Right renal pelvis (tissue), 4 donors: ENCODE measurements around the gene CLEC5A. TPM values are rescaled to one million over a fixed set of nuclear protein-coding genes. Genes with fewer than 3 reads are reported as not detected.
A peak's percentile ranks its signal among the peaks of the same experiment; 100 is the strongest.
"Not testable (repeated sequence)": the region's sequence is repeated elsewhere in the genome, so short reads cannot be mapped to it uniquely, and the experiment has no call there.

Experiments used
- DNase-seq, 4 donors: peaks; one replicate each; pipeline ENCODE4 v3.0.0-alpha.2; 2013; ENCODE audit warnings: low read depth in 4 of 4, low spot score in 3 of 4, missing footprints in 1 of 4
- polyA plus RNA-seq, 4 donors: library from polyadenylated mRNA; unstranded; fragments of 120-200 nt; gene quantifications; one replicate each; pipeline ENCODE4 v1.2.1, GENCODE V29; 2013; ENCODE audit not compliant: insufficient read length in 4 of 4

The CLEC5A gene
- polyA plus RNA-seq = under 1 TPM; 0.20 to 0.55 (median 0.41) TPM

DNA sequence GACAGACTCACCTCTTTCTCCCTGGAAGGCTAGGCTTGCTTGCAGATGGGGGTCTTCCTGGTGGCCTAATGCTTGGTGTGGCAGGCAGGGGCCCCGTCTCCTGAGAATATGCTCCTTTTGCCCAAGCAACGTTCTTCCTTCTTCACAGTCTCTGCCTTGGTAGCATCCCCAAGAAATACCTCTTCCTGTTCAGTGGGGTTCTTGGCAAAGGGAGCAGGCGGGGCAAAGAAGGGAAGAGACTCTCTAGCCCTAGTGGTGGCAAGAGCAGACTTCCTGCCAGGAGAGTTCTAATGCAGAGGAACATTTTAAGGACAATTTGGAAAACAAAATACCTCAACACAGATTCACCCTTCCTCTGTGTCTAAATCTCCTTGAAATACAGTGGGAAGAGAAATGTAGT lies at the start of gene CLEC5A:
CLEC5A (minus strand) TSS at position 179 of the 400 bp plus-strand sequence. CDS start 682 bp downstream, outside the sequence.
- DNase-seq = no peak

DNA sequence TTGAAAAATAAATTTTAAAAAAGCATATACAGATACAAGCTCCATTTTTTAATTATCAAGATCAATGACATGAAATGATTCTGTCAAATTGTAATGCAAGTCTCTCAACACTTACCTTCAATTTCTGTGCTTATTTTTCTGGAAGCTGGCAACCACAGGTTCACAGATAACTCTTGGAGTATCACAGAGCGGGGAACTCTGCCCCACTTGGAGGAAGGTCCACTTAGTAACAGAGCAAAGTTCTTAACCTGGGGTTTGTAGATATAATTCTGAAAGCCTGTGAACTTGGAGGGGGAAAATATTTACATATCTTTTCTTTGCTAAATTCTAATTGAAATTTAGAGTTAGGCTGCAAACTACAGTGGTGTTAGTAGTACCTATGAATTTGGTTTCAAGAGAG lies 46.6 kb upstream of the CLEC5A start:
- DNase-seq = no peak

DNA sequence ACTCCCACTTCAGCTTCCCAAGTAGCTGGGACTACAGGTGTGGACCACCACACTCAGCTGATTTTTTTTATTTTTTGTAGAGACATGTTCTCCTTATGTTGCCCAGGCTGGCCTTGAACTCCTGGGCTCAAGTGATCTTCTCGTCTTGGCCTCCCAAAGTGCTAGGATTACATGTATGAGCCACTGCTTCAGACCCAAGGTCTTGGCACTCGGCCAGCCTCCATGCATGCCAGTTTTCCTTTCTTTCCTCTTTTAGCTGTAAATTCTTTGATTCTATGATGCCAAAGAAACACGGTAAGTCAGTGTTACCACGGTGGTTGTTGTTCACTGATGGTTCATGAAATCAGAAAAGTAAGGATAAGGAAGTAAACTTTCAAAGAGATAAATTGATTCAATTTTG lies 45.9 kb upstream of the CLEC5A start:
- DNase-seq = no peak

DNA sequence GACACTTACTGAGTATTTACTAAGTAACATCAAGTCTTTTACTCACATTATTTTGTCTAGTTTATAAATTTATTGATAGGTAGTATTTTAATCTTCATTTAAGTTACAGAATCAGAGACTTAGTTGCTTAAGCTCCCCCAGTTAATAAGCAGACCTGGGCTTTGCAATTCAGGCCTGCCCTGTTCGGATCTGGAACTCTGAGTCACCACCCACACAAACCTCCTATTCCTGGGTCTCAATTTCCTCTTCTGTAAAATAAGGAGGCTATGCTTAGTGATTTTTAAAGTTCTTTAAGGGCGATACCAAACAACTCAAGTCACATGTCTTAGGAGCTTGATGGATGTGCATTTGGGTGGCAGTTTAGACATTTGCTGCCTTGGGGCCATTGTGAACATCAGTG lies 45.4 kb upstream of the CLEC5A start:
- DNase-seq = no peak

DNA sequence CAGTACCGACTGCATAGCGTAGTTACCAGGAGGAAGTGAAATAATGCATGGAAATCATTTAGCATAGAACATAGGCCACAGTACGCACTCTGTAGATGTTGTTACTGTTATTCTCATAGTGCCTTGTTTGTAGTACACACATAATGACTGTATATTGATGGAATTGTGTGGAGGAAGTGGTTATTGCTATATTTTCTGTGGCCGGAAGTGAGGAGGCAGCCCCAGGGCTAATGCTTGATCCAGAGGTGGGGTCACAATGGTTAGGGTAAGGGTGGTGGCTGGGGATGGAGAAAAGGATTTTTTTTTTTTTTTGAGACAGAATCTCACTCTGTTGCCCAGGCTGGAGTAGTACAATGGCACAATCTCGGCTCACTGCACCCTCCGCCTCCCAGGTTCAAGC lies 44.4 kb upstream of the CLEC5A start:
- no peak for DNase-seq

DNA sequence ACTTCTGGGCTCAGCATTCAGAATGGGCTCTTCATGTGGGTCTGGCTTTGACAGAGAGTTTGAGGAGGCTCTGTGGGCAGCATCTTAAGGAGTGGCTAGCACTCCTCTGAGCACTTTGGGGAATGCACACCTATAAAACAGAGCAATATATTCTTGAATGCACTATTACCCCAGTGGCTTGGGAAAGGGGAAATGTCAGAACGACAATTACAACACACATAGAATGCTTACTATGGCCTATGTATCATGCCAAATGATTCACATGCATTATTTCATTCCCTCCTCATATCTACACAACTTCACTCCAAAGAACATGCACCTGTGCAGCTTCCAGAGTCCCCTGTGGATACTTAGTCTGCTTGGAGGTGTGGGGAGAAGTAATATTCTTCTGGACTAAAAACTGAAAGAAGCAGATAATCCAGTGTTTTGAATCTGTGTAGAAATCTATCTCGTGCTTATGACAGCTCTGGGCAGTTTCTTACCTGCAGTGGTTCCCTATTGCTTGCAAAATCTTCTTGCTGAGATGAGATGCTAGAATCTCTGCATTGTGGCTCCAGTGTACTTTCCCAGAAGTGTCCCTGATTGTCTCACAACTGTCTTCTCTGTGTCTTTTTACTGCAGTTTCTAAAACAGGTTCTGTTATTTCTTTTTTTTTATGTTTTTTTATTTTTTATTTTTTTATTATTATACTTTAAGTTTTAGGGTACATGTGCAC lies 43.4 kb upstream of the CLEC5A start:
- DNase-seq = no peak

DNA sequence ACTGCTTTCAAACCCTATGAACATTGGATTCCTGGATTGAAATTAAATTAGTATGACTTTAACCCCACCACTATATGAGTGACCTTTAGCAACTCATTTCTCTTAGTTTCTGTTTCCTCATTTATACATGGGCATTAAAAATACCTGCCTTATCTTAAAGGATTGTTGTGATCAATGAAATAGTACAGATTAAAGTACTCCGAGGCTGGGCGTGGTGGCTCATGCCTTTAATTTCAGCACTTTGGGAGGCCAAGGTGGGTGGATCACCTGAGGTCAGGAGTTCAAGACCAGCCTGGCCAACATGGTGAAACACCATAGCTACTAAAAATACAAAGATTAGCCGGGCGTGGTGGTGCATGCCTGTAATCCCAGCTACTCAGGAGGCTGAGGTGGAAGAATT lies 41.0 kb upstream of the CLEC5A start:
- DNase-seq = not testable (repeated sequence)

DNA sequence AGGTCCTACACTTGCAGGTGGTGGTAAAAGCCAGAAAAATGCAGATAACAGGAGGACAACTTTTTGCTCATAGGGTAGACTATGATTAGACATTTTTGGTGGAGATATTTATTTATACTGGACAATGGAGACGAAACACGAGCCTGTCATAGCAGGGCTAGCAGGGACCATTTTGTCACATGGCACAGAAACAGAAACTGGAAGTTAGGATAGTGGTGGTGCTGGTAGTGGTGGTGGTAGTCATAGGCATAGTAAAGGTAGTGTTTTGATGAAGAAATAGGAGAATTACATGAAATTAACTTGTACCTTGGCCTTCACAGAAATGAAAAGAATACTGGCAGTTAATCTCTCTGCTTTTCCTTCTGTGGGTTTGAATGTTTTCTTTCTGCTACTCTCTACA lies 40.1 kb upstream of the CLEC5A start:
- no peak for DNase-seq

DNA sequence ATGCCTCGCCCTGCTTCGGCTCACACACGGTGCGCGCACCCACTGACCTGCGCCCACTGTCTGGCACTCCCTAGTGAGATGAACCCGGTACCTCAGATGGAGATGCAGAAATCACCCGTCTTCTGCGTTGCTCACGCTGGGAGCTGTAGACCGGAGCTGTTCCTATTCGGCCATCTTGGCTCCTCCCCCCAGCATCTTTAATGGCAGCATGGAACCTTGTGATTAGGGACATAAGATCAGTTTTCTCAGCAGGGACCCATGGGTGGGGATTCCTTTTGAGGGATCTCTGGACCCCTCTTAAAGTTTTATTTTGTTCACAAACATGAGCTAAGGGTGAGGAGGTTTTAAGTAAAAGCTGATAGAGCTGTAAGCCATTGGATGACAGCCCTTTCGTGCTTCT lies 39.2 kb upstream of the CLEC5A start:
- not testable (repeated sequence) for DNase-seq

DNA sequence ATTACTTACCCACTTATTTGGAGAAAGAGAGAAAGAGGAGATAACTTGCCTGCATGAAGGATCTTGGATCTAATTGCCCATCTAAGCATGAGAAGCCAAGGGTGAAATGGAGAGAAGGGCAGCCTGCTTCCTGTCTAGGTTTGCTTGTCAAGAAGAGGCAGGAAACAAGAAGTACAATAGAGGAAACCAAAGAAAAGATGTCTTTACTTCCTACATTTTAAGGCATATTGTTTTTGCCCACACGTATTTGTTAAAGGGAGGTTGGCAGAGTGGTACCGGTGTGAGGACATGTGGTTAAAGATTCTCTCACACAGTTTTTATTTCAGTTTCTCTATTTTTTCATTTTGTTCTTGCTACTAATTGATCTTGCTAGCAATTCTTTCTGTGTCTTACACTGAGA lies 32.8 kb upstream of the CLEC5A start:
- no peak for DNase-seq

DNA sequence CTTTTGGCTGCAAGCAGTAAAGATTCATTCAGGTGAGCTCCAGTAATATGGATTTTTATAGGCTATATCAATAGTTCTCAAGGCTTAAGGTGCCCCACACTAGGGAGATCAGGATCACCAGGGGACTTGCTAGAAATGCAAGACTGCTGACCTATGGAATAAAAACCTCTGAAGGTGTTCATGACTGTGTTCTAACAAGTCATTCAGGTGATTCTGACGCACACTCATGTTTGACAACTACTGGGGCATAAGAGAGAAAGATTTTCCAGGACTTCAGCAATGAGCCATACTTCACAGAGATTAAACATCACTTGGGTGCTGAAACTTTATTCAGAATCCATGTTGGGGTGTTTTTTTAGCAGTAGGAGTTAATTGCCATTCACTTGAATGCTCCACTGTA lies 31.6 kb upstream of the CLEC5A start:
- DNase-seq = no peak

DNA sequence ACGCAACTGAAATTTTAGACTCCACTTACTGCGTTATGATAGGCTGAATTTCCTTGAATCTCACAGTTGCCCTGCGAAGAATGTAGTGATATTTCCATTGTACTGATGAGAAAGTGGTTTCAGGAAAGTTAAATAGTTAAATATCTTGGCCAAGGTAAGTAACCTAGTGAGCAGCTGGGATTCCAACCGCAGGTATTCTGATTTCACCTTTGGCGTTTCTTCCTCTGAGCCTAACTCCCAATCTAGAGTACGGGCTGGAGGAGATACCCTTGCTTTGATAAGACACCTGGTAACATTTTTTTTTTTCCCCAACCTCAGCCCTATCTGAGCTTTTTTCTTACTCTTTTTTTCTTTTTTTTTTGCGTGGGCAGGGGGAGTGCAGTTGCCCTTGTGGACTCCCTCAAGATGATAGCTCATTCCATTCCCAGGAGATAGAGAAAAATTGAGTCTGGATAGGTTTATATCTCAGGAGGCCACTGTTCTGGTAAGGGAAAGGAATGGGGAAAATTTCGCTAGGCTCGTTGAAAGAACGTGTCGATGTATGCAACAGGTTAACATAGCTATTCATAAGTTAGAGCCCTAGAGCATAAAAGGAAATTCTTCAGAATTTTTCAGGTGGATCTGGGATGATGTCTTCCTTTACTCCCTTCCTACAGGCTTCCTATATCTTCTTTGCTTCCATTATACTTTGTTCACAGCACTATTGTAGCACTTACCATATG lies 29.9 kb upstream of the CLEC5A start:
- no peak for DNase-seq

DNA sequence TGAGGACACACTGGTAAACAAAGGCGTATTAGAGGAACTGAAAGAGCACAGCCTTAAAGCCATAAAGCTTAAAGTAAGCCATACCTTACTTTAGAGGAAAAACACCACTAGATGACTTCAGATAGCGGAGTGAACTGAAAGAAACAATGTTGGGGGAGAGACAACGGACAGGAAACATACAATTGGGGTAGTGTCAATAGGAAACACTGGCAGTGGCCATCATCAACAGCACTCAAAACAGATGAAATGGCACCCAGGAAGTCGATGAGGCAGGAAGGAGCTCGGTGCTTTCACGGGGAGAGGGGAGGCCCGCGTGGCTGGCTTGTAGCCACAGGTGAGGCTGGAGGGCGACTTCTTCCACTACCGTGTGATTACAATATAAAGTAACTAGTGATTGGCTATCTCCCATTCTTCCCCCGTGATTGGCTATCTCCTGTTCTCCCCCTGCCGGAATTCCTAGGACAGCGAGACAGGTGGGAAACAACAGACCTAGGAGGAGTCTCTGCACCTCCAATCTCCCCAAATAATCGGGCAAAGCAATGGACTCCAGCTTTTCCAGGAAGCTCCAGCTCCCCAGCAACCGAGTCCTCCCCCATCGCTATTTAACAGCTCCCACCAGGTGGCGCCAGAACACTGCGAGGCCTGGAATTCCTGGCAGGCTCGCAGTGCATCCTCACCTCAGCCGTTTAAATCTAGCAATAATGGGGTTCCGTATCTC lies 29.2 kb upstream of the CLEC5A start:
- DNase-seq = peak; percentile 43 to 58 (median 50)

DNA sequence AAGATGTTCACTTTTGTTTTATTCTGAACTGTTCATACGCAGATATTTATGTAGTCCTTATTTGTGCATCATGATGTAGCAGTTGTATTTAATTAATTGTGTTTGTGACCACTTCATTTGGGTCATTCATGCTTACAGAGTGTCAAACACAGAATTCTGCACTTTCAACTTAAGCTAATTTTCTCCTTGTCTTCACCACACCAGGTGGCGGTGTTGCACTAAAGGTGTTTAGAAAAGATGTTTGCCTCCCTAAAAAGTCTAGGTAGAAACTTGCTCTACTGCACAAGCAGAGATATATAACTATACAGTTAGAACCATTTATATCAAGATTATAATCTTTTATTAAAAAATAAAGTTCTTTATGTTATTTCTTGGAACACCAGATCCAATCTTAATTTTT lies 28.1 kb upstream of the CLEC5A start:
- DNase-seq = no peak

DNA sequence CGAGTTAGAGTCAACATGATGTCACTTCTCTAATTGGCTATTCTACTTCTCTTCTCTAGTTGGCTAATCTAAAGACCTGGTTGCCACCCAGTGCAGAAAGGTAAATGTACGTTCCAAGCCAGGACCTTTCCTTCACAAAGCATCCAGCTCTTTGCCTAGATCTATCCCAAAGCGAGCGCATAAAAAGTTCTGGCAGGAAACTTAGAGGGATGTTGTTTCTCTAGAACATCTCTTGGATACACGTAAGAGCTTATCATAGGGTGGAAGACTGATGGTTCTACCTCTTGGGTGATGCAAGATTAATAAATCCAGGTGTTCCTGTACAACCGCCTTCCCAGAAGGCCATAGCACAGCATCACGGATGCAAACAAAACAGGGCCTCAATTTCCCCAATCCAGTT lies 26.9 kb upstream of the CLEC5A start, which contains the start of gene TAS2R38:
TAS2R38 (minus strand) TSS at position 101 of the 400 bp plus-strand sequence; CDS start at position 17, 84 bp downstream.
- DNase-seq = no peak

DNA sequence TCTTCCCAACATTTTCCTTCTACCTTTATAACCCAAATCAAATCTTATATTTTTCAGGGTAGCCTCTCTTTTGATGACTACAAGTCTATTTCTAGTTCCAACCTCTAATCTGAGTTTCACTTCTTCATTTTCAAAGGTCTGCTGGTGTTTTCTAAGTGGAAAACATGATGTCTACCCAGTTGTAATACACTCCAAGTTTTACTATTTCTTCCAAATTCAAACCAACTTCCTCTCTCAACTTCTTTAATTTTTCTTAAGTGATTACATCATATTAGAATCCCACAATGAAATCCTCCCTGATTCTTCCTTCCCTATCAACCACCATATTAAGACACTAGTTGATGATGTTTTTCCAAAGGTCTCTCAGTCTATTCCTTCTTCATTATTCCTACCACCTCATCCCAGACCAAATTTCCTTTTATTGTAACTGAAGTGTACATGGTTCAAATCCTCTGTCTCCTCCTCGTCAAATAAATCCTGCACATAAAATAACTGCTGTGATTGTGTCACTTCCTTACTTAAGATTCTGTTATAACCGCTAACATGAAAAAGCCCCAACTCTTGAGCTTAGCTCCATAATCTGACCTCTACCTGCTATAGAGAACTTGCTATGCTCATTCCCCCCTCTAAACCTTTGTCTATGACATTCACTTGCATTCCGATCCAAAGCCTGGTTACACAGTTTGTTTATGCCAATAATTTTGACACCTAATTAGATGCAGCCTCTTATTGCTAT lies 14.1 kb upstream of the CLEC5A start:
- no peak for DNase-seq

DNA sequence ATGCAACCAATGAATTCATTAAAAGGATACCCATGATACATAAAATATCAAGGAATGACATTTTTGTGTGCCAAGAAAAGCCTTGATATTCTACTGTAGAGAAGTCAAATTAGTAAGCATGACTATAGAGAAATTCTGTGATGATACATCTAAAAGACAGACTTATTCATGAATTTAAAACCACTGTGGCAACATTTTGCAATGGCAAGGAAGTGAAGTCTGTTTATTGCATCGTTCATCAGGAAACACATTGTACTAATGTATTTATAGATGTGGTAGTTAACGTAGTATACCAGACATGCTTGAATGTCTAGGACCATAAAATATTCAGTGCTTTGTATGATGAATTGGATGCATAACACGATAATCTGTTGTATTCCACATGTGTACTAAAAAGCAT lies 9.3 kb upstream of the CLEC5A start:
- DNase-seq = no peak

DNA sequence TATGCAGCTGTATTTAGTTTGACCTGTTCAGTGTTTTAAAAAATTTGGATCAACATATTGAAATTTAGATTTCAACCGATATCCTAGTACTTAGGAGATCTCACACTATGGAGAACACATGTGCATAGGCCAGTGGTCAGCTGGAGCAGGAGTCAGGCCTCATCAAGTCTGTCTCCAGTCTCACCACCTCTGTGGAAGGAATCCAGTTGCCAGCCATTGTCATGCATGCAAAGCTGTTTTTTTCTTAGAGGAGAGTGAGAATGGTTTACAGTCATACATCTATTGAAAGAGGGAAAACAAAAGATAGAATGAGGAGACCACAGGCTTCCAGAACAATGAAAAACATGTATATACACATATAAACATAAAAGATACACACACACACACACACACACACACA lies 7.6 kb upstream of the CLEC5A start:
- DNase-seq = no peak

DNA sequence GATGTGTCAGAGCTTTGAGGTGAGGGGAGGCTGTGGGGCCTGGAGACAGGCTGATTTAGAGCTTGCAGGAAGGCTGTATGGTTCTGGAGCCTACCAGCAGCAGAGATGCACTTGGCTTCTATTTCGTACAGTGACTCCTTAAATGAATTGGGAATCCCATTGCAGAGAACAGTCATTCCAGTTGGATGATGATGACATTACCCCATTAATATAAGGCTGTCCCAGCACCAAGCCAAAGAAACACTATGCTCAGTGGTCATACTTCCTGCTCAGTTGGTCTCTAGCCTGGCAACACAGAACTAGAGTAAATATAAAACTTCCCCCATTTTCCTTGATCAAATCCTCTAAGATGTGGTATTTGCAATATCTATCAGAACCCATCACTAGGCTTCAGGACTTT lies 5.7 kb upstream of the CLEC5A start:
- no peak for DNase-seq

DNA sequence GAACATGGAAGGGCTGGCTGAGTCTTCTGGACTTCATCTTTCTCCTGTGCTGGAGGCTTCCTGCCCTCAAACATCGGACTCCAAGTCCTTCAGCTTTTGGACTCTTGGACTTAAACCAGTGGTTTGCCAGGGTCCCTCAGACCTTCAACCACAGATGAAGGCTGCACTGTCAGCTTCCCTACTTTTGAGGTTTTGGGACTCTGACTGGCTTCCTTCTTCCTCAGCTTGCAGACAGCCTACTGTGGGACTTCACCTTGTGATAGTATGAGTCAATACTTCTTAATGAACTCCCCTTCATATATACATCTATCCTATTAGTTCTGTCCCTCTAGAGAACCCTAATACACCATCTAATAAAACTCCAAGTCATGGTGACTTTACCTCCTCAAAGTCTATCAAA lies 4.0 kb upstream of the CLEC5A start:
- no peak for DNase-seq

DNA sequence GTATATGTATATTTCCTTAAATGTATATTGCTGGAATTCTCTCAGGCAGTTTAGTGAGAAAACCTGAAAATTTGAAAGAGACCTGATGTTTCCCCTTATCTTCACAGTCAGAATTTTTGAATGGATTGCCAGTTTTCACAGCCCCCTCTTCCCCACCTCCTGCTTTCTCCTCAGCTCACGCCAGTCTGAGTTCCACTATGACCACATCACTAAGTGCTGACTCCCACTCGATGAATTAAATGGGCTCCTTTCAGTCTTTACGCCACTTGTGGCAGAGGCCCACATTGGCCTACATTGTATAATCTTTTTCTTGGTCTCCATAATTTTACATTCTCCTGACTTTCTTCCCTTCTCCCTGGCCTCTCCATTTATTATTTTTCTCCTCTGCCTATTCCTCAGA lies 3.1 kb upstream of the CLEC5A start:
- DNase-seq = no peak
